Esophagus muscularis mucosa (tissue), 3 donors: ENCODE data around the gene TOMM70.

Source experiments
- POLR2A ChIP-seq: fragments of 450-650 bp; IDR thresholded peaks from one replicate; pipeline ENCODE4 v1.6.1; 2017; ENCODE audit warnings: antibody characterized with exemption, moderate library complexity, mild to moderate bottlenecking, low read depth
- POLR2AphosphoS5 ChIP-seq, 2 donors: sonication (generic); formaldehyde crosslinking; IDR thresholded peaks; one replicate each; pipeline ENCODE4 v1.6.1; 2017; ENCODE audit warnings: antibody characterized with exemption in 2 of 2
- TF ChIP-seq, protein P1 (sequence below), 3 experiments: fragments of 200-600 bp in 2 of 3; fragments of 450-650 bp in 1 of 3; sonication (generic) in 2 of 3; IDR thresholded peaks; one replicate each; pipeline ENCODE4 v1.5.1; 2017 to 2019; ENCODE audit warnings: antibody characterized with exemption in 3 of 3, mild to moderate bottlenecking in 2 of 3, moderate library complexity in 1 of 3

DNA sequence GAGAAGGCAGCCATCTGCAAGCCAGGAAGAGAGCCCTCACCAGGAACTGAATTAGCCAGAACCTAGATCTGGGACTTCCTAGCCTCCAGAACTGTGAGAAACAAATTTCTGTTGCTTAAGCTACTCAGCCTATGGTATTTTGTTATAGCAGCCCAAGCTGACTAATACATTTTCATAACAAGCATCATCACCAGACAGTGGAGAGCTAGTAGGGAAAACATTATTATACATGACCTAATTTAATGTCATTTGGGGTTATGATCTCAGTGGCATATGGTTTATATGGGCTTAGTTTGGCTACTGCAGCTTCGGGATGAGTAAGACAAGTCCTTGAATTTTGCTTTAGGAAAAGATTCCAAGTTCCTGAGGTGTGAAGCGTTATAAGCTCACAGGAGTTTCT, 36.1 kb upstream of the TOMM70 start:
- TF ChIP-seq, protein P1, sequence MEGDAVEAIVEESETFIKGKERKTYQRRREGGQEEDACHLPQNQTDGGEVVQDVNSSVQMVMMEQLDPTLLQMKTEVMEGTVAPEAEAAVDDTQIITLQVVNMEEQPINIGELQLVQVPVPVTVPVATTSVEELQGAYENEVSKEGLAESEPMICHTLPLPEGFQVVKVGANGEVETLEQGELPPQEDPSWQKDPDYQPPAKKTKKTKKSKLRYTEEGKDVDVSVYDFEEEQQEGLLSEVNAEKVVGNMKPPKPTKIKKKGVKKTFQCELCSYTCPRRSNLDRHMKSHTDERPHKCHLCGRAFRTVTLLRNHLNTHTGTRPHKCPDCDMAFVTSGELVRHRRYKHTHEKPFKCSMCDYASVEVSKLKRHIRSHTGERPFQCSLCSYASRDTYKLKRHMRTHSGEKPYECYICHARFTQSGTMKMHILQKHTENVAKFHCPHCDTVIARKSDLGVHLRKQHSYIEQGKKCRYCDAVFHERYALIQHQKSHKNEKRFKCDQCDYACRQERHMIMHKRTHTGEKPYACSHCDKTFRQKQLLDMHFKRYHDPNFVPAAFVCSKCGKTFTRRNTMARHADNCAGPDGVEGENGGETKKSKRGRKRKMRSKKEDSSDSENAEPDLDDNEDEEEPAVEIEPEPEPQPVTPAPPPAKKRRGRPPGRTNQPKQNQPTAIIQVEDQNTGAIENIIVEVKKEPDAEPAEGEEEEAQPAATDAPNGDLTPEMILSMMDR (IDR thresholded peaks at IDR 0.05): no peak
- TF ChIP-seq POLR2A: no peak
- TF ChIP-seq POLR2AphosphoS5 (IDR thresholded peaks at IDR 0.05): no peak
